NCI-H748 (cell line): ENCODE data around the gene COPS7B.

Experiments
- DNase-seq: peaks from one replicate; lab custom pipeline; 2025; ENCODE audit not compliant: unreplicated experiment; lab: John Stamatoyannopoulos, UW

Gene COPS7B

GRCh38 chr2:231785413-231785812, 832 bp upstream of the COPS7B start:
- no peak for DNase-seq

DNA sequence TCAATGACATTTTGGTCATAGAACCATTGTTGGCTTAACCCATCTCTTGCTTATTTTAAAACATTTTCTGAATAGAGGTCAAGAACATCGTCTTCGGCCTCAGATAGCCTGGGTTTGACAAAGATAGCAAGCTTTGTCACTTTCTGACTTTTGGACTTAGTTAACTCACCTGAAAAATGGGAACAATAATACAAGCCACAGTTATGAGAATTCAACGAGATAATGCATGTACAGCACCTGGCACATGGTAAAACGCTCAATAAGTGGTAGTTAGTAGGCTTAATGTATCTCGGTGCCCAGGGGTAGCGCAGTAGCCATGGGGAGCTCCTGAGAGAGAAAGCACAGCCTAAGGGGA, 446 bp upstream of the COPS7B start:
- DNase-seq = no peak

- DNase-seq = no peak
These were observed 660 bp downstream of the COPS7B start for GRCh38 chr2:231786917-231787292.

DNA sequence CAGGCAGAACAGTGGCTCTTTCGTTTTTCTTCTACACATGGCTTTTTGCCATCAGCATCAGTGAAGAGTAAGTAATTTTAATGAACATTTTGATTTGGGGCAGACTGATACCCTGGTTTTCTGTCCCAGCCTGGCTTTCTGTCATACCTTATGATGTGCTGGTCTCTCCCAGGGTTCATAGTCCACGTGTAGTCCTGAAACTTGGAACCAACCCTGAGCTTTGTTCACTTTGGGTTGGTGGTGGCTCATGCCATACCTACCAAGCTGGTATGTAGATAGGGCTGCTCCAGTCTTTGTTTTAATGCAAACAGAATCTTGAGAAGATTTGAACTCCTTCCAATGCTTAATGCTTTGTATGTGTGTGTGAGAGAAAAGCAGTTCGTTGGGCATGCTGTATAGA, 4.9 kb downstream of the COPS7B start:
- DNase-seq = no peak

DNA sequence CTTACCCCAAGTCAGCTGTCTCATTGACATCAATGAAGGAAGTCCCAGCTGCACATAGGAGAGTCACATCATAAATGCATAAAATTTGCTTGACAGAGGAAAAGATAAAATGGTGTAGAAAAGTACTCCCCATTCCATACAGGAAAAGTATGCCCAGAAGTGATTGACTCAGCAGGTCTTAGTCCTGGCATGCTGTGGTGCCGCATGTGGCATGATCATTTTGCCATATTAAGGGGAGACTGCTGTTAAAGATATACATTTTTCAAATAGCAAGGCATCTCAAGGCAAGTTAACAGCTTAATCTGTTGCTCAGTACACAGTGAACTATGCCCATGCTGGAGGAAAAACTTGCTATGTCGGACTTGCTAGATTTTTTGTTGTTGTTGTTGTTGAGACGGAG, 8.1 kb downstream of the COPS7B start:
- no peak for DNase-seq

- DNase-seq = peak; percentile 58
These were observed 9.5 kb downstream of the COPS7B start for GRCh38 chr2:231795525-231796327.

DNA sequence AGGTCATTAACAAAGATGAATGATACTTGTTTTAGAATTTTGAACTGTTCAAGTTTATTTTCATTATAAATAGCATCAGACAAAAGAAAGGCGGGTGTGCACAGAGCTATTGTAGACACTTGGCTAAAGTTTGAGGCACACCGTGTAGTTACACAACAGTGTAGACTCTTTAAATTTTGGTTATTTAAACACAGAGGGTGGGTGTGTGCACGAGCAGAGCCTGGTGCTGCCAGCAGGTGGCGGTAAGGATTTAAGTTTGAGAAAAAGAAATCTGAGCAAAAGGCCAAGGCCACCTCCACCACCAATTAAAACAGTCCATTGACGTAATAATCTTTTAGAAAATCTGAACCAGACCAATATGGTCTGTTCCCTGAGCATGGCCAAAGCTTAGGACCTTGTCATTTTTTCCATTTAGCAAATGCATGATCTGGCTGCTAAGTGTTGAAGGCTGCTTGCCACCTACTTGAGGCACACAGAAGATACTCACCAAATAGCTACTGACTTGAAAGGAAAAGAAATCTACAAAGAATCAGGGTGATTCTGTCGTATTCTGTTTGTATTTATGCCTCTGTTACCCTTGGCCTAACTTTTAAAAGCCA, 14.3 kb downstream of the COPS7B start:
- peak; percentile 35 for DNase-seq

- DNase-seq = no peak
These were observed 17.4 kb downstream of the COPS7B start for GRCh38 chr2:231803501-231804138.

- no peak for DNase-seq
These were observed 20.8 kb downstream of the COPS7B start for GRCh38 chr2:231807020-231807419.

GRCh38 chr2:231810905-231811304, 24.7 kb downstream of the COPS7B start:
- no peak for DNase-seq

GRCh38 chr2:231816327-231817026, 30.2 kb downstream of the COPS7B start:
- no peak for DNase-seq

GRCh38 chr2:231819447-231820042, 33.3 kb downstream of the COPS7B start:
- DNase-seq = no peak

- DNase-seq = no peak
These were observed 34.6 kb downstream of the COPS7B start for GRCh38 chr2:231820786-231821303.

DNA sequence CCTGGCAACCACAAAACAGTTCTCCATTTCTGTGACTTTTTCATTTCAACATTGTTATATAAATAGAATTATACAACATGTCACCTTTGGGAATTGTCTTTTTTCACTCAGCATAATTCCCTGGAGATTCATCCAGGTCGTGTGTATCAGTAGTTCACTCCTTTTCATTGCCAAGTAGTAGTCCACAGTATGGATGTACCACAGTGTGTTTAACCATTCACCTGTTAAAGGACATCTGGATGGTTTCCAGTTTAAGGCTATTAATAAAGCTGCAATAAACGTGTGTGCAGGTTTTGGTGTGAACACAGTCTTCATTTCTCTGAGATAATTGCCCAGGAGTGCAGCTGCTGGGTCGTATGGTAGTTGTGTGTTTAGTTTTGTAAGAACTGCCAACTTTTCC, 35.7 kb downstream of the COPS7B start:
- no peak for DNase-seq

- no peak for DNase-seq
These were observed 66.9 kb downstream of the COPS7B start for GRCh38 chr2:231853105-231853504.

DNA sequence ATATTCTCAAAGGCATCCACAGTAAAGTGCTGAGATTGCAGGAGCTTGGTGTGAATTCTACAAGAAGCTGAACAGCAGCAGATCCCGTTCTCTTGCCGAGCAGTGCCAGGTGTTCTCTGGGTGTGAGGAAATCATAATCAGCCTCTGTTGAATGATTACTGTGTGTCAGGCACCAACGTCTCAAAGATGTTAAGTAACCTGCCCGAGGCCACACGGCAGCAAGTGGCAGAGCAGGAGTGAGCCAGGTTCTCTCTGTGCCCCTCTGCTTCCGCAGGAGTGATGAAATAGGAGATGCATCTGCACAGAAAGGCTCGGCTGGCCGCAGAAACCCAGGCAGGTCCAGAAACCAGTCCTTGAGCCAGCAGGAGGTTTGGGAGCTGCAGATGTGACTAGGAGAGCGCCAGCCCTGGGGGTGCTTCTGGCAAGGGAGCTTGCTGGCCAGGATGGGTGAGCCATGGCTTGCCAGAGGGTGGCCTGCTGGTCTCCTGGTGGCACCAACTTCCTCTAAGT, 68.4 kb downstream of the COPS7B start:
- no peak for DNase-seq

GRCh38 chr2:231856959-231857358, 70.7 kb downstream of the COPS7B start:
- DNase-seq = no peak
